Measurements from ENCODE around the gene CIRBP.

DNA sequence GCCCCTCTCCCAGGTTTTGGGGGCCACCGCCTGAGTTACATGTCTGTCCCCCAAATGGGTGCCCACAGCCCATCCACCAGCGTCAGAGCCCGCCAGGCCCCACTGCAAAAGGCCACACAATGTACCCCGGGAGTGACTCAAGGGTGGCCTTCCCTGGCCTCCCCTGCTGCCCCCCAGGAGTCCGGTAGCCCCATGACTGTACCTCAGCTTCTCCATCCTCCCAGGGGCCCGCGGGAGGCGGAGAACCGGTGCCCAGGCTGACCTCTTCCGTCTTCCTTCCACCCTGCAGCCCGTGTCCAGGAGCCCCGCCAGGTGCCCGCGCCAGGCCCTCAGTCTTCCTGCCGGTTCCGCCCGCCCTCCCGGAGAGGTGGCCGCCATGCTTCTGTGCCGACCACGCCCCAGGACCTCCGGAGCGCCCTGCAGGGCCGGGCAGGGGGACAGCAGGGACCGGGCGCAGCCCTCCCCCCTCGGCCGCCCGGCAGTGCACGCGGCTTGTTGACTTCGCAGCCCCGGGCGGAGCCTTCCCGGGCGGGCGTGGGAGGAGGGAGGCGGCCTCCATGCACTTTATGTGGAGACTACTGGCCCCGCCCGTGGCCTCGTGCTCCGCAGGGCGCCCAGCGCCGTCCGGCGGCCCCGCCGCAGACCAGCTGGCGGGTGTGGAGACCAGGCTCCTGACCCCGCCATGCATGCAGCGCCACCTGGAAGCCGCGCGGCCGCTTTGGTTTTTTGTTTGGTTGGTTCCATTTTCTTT is 41.7 kb upstream of the CIRBP start:
- no peak for TF ChIP-seq CTCF (IDR thresholded peaks at IDR 0.05; ENCODE audit: low read depth, low read length, poor library complexity, severe bottlenecking)
- no peak for TF ChIP-seq EZH2phosphoT487 (IDR thresholded peaks at IDR 0.05; ENCODE audit: borderline replicate concordance, low read length)

Data from DOHH2 (cell line).